HL-60/S4 treated with retinoic acid at 250 ng/mL for 4 days and 3 days (cell line): ENCODE measurements around the gene SH2D7.
"Not testable (repeated sequence)": the region's sequence is repeated elsewhere in the genome, so short reads cannot be mapped to it uniquely, and the experiment has no call there.

Source experiments
- in situ Hi-C: fragments of 300-500 bp; cut with MboI; formaldehyde crosslinking; loops from 2 replicates; pipeline ENCODE4 v1.7.0; 2022; ENCODE audit warnings: low sequenced_read_pairs

Gene SH2D7

GRCh38 chr15:78131295-78132061 is 39.1 kb downstream of the SH2D7 start, which contains the start of gene CIB2:
TSS of gene CIB2 (minus strand) at chr15:78131445. CDS start at chr15:78131215, 230 bp downstream.
- in situ Hi-C loops, result no loop called here

- in situ Hi-C loops, result no loop called here
These were observed 41.4 kb downstream of the SH2D7 start for GRCh38 chr15:78133801-78134200.

DNA sequence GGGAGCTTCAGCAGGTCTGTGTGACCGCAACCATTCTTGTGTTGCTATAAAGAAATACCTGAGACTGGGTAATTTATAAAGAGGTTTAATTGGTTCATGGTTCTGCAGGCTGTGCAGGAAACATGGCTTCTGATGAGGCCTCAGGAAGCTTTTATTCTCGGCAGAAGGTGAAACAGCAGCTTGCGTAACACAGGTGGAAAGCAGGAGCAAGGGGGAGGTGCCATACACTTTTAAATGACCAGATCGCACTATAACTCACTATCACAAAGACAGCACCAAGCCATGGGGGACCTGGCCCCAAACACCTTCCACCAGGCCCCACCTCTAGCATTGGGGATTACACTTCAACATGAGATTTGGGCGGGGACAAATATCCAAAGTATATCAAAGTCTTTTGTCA is 47.2 kb downstream of the SH2D7 start:
- in situ Hi-C loops, result no loop called here

DNA sequence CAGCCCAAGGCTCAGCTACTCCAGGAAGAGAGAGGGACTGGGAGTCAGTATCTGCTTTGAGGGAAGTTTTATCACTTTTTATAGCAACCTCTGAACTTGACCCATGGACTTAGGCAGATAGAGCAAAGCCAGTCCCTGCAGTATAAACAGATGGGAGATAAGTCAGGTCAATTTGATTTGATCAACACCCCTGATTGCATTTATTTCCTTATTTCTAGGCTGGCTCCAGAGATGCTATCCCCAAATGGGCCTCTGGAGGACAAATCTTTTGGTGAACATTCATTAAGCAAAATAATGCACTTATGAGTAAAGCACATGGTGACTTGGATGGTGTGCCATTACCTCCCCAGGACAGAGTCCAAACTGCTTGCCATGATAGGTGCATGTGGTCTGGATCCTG is 47.9 kb downstream of the SH2D7 start:
- in situ Hi-C loops, result no loop called here

- in situ Hi-C loops, result no loop called here
These were observed 50.0 kb downstream of the SH2D7 start for GRCh38 chr15:78142332-78142731.

- in situ Hi-C loops, result no loop called here
These were observed 54.2 kb downstream of the SH2D7 start for GRCh38 chr15:78146425-78147154.

DNA sequence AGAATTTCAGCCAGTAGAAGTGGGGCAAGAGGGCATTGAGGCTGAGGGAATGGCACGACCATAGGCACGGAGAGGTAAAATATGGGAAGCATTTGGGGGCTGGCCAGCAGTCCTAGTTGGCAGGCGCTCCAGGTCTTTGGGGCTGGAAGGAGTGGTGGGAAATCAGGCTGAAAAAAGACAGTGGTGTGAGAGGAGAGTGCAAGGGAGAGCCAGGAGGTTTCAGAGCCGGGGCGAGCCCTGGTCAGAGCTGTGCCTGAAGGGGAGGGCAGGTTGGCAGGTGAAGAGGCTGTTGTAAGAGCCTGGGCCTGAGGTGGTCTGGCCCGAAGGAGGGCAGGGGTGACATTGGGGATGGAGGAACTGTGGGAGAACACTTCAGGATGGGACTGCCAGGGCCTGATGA is 55.2 kb downstream of the SH2D7 start:
- in situ Hi-C loops, result no loop called here

DNA sequence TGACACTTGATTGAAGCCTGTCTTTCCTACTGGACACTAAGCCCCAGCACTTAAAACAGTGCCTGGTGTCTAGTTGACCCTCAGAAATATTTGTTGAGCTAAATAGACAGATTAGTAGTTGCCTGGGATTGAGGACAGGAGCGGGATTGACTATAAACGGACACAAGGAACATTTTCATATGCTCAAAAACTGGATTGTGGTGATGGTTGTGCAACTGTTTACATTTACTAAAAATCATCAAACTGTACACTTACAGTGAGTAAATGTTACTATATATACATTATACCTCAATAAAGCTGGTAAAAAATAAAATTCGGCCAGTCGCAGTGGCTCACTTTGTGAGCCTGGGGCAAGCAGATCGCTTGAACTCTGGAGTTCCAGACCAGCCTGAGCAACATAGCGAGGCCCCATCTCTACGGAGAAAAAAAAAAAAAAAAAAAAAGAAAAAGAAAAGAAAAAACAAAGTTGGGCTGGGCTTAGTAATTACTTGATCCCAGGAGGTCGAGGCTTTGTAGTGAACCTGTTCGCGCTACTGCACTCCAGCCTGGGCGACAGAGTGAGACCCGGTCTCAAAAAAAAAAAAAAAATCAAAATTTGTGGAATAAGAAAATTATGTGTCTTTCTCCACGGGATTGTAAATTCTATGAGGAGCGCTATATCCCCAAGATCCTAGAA is 56.2 kb downstream of the SH2D7 start:
- in situ Hi-C loops, result no loop called here

DNA sequence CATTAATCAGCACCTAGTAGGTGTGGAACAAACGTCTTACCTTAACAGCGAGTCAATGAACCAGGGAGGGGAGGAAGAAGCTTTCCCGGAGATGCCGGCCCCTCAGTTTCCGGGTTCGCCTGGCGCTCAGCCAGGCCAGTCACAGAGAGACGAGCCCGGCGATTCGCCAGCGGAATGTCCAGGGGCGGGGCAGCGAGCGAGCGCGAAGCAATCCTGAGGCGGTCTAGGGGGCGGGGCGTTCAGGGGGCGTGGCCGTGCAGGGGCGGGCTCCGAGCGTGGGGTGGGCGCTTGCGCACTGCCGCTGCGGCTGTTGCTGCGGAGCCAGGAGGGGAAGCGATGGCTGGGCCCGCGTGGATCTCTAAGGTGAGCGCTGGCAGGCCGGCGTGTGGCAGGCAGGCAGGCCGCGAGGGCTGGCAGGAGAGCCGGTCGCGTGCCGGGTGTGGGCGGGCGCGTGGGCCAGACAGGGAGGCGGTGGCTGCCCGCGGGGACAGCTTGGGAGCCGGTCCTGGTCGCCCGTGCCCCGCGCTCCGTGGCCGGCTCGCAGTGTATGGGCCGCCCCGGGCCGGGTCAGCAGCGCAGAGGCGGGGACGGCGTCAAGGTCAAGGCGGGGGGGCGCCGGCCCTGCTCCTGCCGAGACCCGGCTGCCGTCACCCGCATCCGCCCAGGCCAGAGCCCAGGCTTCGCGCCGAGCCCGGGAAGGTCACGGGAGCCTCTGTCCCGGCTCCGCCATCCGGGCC is 56.9 kb downstream of the SH2D7 start, which contains the start of gene IDH3A:
TSS of gene IDH3A (plus strand) at position 295 of the 737 bp plus-strand sequence. CDS start at position 337, 42 bp downstream.
- in situ Hi-C loops, result no loop called here

GRCh38 chr15:78149805-78150751 is 57.7 kb downstream of the SH2D7 start:
- in situ Hi-C loops, result no loop called here

- in situ Hi-C loops, result not testable (repeated sequence)
These were observed 58.7 kb downstream of the SH2D7 start for GRCh38 chr15:78151075-78151474.
